ENCODE data around the gene DOCK9. TPM values are rescaled to one million over a fixed set of nuclear protein-coding genes. Genes with fewer than 3 reads are reported as not detected.

Gene DOCK9
- total and polyA plus RNA-seq, 9 of the 15 experiments (the other 6 are each of a cell fraction or from before 2014, with no cell fraction given), result 3.5 to 25.3 (median 16.7) TPM

- ChIA-PET POLR2A (interaction anchor here (0.8 to 1.9 kb wide), 2 partner anchors 10 to 107 kb away, joined by 3 to 5 read pairs; no protein-coding TSS in a partner anchor), CTCF (ENCODE audit: low intra/inter-chr PET ratio) (no interaction called here)
- H3K27ac ChIP-seq (ENCODE audit: extremely low read depth, low read depth, low read length), result no peak overlapping the region
- no peak for ATAC-seq
- intact Hi-C loops (cut with micrococcal nuclease) (no loop called here), in situ Hi-C loops (cut with MboI) (no loop called here)
- H3K9me3 ChIP-seq (replicated peaks; ENCODE audit: control insufficient read depth, insufficient read depth, low read depth, low read length), result peaks cover 6% of the 10 kb centered on the region; the same call in 1 of the 2 replicates
- no peaks in the 10 kb centered on the region for H3K4me1 ChIP-seq (replicated peaks in 1 of 2; ENCODE audit: control insufficient read depth in 2 of 2, insufficient read depth in 2 of 2, low read length in 2 of 2)
- H3K36me3 ChIP-seq (ENCODE audit: control insufficient read depth, insufficient read depth, low read length), result peaks cover 27% of the 10 kb centered on the region; the same call in 2 of the 3 replicates
- no peak overlapping the region for H3K9ac ChIP-seq (ENCODE audit: insufficient read depth in 1 of 2, low read depth in 2 of 2, low read length in 2 of 2)
- no peaks in the 10 kb centered on the region for H3K79me2 ChIP-seq (ENCODE audit: control insufficient read depth, insufficient read depth, low read length)
- H3K4me2 ChIP-seq (ENCODE audit: insufficient read depth, low read length), result no peak overlapping the region
- no TSS peak for BruUV-seq (replicated peaks)
- no peaks in the 10 kb centered on the region for H3K9me1 ChIP-seq (ENCODE audit: control insufficient read depth, insufficient read depth, low read length)
- FAIRE-seq, result no peak
- H2AFZ ChIP-seq (ENCODE audit: low read depth, low read length), result no peak overlapping the region
- peak in 2 of 4 experiments; percentile 10 to 12 for DNase-seq (ENCODE audit: extremely low read depth in 1 of 4, low spot score in 3 of 4)
- H4K20me1 ChIP-seq (replicated peaks; ENCODE audit: control insufficient read depth, insufficient read depth, low read length), result no peaks in the 10 kb centered on the region
- H3K27me3 ChIP-seq (ENCODE audit: control insufficient read depth in 2 of 2, insufficient read depth in 2 of 2, low read length in 2 of 2), result no peaks in the 10 kb centered on the region
- H3K4me3 ChIP-seq, result no peak overlapping the region
- WGBS (ENCODE audit: insufficient coverage, low coverage, missing lambda C conversion rate), result 64% methylated on average over 6 of the region's 6 CpGs
- TF ChIP-seq PRPF4 (IDR thresholded peaks at IDR 0.05; ENCODE audit: insufficient read depth, low read depth, low read length, poor library complexity, severe bottlenecking) (no peak), ZC3H8 (IDR thresholded peaks at IDR 0.05) (no peak), BCOR (IDR thresholded peaks at IDR 0.05) (peak; percentile 94), CTCF (IDR thresholded peaks at IDR 0.05 in 2 of 3, conservative IDR thresholded peaks at IDR 0.05 in 1 of 3; ENCODE audit: insufficient read depth in 2 of 3, low read depth in 1 of 3, low read length in 3 of 3) (peak in 2 of 3 experiments; percentile 28 to 39; a peak in 3 of 6 replicates), HDAC2 (IDR thresholded peaks at IDR 0.05) (peak; percentile 65; the same call in 1 of the 2 replicates), CBX1 (IDR thresholded peaks at IDR 0.05; ENCODE audit: low read depth) (peak; percentile 64; the same call in 1 of the 2 replicates), RCOR1 (IDR thresholded peaks at IDR 0.05; ENCODE audit: borderline replicate concordance in 1 of 2, low read depth in 2 of 2, low read length in 2 of 2) (peak in 1 of 2 experiments; percentile 63; a peak in 2 of 4 replicates), CBX3 (IDR thresholded peaks at IDR 0.05; ENCODE audit: borderline replicate concordance in 1 of 2, low read length in 2 of 2) (peak in 1 of 2 experiments; percentile 44; a peak in 1 of 3 replicates), KDM1A (IDR thresholded peaks at IDR 0.05) (peak; percentile 71 to 85), CHD4 (IDR thresholded peaks at IDR 0.05; ENCODE audit: insufficient read depth, insufficient replicate concordance, low read depth, low read length, poor library complexity, severe bottlenecking) (peak; percentile 90), POLR2A (conservative IDR thresholded peaks at IDR 0.05) (no peak), NFIC (IDR thresholded peaks at IDR 0.05) (peak; percentile 14; the same call in 1 of the 2 replicates), ZNF445 (CRISPR knock-in tag; IDR thresholded peaks at IDR 0.05; ENCODE audit: low read depth) (no peak), SAP30 (IDR thresholded peaks at IDR 0.05; ENCODE audit: borderline replicate concordance, insufficient read depth, low read depth, low read length, poor library complexity, severe bottlenecking) (no peak), ZBTB43 (CRISPR knock-in tag; IDR thresholded peaks at IDR 0.05) (no peak)
- TF ChIP-seq, protein P1, sequence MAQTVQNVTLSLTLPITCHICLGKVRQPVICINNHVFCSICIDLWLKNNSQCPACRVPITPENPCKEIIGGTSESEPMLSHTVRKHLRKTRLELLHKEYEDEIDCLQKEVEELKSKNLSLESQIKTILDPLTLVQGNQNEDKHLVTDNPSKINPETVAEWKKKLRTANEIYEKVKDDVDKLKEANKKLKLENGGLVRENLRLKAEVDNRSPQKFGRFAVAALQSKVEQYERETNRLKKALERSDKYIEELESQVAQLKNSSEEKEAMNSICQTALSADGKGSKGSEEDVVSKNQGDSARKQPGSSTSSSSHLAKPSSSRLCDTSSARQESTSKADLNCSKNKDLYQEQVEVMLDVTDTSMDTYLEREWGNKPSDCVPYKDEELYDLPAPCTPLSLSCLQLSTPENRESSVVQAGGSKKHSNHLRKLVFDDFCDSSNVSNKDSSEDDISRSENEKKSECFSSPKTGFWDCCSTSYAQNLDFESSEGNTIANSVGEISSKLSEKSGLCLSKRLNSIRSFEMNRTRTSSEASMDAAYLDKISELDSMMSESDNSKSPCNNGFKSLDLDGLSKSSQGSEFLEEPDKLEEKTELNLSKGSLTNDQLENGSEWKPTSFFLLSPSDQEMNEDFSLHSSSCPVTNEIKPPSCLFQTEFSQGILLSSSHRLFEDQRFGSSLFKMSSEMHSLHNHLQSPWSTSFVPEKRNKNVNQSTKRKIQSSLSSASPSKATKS (CRISPR knock-in tag; IDR thresholded peaks at IDR 0.05), result no peak
Measured at GRCh38 chr13:98869408-98870090, 108.3 kb downstream of the DOCK9 start.

Data from K562 (cell line).